Measurements from ENCODE around the gene CAMK2A.
"Not testable (repeated sequence)": the region's sequence is repeated elsewhere in the genome, so short reads cannot be mapped to it uniquely, and the experiment has no call there.

Gene CAMK2A

DNA sequence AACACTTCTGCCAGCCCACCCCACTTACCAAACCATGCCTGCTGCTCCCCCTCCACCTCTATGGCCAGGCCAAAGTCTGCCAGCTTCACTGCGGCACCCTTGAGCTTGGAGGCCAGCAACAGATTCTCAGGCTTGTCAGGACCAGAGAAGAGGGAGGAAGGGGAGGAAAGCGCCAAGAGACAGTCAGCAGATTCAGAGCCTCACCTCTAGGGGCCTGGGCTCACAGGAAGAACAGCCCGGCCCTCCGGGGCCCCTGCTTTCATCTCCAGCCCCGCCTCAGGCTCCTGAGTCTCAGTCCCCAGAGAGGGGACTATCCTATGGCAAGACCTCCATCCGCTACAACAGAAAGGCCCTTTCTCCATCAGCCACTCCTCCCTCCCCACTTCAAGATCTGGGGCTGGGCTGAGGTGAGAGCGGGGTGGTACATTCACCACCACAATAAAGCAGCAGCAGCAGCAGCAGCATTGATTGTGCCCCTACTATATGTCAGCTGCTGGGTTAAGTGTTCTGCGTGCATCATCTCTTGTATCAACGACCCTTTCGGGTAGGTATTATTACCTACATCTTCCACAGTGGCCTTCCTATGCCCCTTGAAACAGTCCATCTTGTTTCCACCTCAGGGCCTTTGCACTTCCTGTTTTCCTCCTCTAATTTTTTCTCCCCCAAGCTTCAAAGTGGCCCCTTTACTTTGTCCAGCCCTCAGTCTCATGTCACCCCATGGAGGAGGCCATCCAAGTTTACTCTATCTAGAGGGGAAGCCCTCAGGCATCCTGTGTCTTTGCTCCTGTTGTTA lies 36.0 kb downstream of the CAMK2A start:
- no peak for DNase-seq

GRCh38 chr5:150252489-150252888 lies 37.1 kb downstream of the CAMK2A start:
- DNase-seq: no peak

DNA sequence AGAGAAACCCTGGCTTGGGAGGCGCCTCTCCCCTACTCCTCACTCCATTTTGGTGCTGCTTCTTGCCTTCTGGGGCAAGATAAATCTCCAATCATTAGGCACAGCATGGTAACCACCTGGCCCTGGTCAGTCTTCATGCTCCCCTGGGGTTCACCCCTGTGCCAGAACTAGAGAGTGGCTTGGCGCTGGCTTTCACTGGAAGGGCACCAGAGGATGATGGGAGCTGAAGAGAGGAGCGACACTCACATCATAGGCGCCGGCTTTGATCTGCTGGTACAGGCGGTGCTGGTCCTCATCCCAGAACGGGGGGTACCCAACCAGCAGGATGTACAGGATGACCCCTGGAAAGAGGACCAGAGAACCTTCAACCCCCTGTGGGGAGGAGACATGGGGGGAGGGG lies 38.1 kb downstream of the CAMK2A start:
- no peak for DNase-seq

DNA sequence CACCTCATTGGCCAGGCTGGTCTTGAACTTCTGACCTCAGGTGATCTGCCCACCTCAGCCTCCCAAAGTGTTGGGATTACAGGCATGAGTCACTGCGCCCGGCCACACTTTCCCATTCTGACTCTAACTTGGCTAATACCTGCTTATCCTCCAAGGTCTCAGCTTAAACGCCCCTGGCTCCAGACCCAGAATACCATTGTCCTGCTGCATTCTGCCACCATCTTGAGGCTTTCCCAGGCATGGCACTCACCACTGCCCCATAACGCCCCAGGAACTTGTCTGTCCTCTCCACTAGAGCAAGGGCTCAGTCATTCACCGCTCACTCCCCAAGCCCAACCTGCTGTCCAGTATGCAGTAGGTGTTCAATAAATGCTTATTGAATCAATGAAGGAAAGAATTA lies 39.8 kb downstream of the CAMK2A start:
- no peak for DNase-seq

DNA sequence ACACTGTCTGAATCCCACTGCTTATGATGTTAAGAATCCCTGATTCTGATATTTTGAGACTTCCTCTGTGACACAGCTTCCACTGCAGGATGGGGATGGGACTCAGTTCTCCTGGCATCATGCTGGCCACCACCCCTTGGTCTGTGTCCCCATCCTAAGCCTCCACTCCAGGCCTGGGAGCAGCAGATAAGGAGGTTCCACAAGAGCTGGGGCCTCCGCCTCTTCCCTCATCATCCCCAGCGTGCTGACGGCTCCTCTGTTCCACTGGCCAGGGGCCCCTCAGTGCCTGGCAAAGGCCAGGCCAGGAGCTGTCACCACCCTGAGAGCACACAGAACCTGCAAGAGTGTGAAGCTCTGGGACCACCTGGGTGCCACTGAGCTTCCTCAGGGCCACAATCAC lies 40.6 kb downstream of the CAMK2A start:
- no peak for DNase-seq

- not testable (repeated sequence) for DNase-seq
Measured at GRCh38 chr5:150248493-150248892, 41.1 kb downstream of the CAMK2A start.

GRCh38 chr5:150247726-150248125 lies 41.8 kb downstream of the CAMK2A start:
- no peak for DNase-seq

DNA sequence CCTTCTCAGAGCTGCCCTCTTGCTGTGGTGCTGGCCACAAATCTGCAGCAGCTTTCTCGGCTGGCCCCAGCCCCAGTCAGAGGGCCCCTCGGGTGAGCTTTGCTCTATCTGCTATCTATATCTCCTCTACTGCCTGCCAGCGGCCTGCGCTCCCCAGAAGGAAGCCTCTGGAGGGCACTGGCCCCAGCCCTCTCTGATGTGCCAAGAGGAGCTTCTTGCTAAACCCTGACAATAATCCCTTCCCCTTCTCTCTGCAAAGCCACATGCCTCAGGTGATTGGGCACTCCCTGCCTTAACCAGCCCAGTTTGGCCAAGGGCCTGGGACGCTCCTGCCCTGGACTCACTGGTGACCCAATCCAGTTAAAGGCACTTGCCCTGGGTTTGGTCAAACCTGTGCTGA lies 42.7 kb downstream of the CAMK2A start:
- DNase-seq: no peak

DNA sequence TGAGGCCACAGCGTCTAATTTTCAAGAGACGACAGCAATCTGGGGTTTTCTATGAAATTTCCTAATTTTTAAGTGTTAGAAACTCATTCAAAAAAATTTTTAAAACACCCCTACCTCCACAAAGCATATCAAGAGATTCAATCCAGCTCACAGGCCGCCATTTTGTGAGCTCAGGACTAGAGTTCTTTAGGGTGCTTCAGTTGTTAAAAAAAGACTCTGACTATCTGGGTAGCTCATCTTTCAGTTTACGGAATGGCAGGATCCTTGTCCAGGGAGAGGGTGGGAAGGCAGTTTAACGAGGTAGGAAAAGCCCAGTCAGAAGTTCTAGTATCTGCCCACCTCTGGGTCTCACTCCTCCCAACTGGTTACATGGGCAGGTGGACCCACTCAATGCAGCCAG lies 43.1 kb downstream of the CAMK2A start:
- DNase-seq: no peak

DNA sequence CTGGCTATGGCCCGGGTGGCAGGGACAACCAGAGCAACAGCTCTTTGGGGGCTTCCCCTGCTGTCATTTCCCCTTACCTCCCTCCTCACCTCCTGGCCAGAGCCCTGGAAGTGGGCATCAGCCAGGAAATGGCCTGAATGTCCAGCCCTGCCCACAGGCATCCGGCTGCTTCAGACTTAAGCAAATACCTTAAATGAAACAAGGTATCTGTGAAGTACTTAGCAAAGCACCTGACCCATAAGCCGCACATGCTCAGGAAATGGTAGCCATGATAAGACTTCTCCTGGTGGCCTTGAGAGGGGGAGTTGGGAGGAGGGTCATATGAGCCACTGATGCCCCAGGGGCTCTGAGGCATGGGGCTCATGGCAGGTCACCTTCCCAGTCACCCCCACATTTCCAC lies 43.8 kb downstream of the CAMK2A start:
- no peak for DNase-seq

- no peak for DNase-seq
Measured at GRCh38 chr5:150245111-150245789, 44.3 kb downstream of the CAMK2A start.

DNA sequence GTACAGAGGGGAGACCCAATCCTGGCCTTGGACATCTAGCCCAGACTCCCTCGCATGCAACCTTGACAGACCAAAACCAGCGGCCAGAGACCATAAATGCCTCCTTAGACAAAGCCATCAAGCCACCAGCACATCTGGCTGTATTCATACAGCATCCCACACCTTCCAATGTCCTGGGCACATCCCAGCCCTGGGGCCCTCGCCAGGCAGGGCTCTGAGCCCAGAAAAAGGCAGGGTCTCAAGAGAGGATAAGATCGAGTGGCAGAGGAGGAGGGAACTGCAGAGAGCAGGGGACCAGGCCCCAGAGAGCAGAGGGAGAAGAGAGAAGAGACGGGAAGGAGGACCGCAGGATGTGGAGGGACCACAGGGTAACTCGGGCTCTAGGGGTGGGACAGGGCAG lies 45.4 kb downstream of the CAMK2A start:
- no peak for DNase-seq

DNA sequence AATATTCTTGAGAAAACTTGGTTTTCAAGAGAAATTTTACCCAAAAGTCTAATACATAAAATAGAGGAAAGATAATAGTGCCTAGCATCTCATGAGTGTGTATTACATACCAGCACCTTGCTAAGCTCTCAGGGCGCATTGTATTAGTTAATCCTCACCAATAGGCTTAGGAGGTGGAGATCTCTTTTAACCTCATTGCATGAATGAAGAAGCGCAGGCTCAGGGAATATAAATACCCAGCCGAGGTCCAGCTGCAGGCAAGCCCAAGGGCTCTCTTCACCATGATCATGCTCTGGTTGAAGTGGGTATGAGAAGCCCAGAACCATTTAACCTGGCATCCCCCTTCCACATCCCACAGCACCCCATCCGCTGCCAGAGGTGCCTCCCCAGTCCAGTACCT lies 46.0 kb downstream of the CAMK2A start:
- DNase-seq: no peak

DNA sequence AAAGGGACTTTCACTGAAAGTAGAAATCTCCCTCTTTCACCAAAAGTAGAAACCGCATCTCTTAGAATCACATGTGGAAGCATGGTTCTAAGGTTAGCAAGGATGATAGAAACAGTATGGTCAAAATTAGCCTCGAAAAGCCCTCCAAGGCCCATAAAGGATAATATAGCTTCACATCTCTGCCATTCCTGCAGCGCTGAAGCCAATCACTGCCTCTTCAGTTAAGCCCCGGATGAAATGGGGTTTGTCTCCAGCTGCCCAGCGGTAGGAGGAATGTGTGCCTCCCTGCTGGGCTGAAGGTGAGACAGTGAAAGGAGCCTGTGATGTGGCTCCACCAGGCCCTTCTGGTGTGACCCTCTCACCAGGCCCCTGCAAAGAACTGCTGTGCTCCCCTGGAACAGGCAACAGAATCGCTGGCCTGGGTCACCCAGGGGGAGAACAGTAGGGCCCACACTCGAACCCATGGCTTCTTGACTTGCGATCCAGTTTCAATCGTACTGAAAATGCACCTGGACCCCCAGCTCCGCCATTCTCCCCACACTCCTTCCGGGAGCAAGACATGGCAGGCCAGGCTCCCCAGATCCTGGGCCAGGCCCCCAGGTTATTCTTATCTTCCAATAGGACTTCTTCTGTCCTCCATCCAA lies 47.2 kb downstream of the CAMK2A start:
- DNase-seq: no peak

DNA sequence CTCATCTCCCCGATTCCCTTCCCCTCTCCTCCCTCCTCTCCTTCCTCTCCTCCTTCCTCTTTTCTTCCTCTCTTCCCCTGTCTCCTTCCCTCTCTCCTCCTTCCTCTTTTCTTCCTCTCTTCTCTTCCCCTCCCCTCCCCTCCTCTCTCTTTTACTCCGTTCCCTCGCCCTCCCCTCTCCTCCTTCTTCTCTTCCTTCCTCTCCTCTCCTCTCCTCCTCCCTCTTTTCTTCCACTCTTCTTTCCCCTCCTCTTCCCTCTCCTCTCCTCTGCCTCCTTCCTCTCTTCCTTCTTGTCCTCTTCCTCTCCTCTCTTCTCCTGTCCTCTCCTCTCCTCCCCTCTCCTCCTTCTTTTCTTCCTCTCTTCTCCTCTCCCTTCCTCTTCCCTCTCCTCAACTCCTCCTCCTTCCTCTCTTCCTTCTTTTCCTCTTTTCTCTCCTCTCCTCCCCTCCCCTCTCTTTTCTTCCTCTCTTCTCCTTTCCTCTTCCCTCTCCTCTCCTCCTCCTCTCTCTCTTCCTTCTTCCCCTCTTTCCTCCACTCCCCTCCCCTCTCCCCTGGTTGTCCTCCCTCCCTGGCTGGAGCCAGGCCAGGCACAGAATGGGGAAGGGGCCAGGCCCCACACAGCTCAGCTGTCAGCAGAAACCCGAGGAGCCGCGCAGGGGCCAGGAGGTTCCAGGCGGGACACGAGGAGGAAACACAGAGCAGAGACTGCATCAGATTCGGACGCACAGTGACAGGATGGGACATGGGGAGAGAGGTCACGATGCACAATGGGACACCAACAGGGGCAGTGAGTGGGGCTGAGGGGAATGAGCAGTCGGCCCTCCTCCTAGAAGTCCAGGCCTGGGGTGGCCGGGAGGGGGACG lies 48.0 kb downstream of the CAMK2A start:
- DNase-seq: no peak

DNA sequence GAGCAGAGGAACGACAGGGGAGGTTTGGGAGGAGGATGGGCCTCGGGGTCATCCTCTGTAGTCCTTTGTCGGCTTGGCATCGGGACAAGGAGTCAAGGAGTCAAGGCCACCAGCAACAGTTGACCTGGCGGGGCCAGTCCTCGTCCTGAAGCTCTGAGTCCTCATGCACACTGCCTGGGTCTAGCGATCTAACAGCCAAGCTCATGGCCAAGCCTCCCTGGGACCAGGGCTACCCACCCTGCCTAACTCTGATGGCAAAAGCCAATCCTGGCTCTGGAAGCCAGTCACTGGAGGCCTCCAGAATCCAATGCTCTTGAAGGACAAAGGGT lies 49.8 kb downstream of the CAMK2A start:
- DNase-seq: no peak

- no peak for DNase-seq
Measured at GRCh38 chr5:150239099-150239793, 50.3 kb downstream of the CAMK2A start.

GRCh38 chr5:150238646-150239045 lies 50.9 kb downstream of the CAMK2A start:
- no peak for DNase-seq

DNA sequence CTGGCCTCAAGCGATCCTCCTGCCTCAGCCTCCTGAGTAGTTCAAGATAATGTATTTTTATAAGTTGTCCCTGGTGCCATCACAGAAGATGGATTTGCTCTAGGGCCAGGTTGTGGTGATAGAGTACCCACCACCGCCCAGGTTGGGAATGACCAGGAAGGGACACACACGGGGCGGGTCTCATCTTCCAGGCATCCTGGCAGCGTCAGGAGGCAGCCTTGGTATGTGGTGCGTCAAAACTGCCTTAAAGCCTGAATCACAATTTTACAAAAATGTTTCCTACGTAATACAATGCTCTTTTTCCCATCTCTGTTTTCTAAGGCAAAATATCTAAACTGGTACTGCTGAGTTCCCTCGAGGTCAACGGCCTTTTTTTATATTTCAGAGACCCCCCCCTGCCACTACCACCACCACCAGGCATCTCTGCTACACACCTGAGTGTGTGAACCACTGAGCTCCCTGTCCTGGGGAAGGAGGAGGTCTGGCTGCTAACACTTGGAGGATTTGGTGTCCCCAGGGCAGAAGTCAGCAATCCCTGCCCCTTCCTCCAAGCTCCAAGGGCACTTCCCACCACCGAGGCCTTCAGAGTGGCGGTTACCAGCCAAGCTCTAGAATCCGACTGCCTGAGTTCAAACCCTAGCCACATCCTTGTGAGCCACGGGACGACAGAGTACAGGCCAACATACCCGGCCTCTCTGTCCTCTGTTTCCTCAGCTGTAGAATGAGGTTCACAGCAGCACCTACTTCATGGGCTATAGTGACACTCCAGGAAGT lies 52.4 kb downstream of the CAMK2A start:
- DNase-seq: no peak

GRCh38 chr5:150236313-150236712 lies 53.3 kb downstream of the CAMK2A start:
- no peak for DNase-seq

- no peak for DNase-seq
Measured at GRCh38 chr5:150235500-150235854, 54.1 kb downstream of the CAMK2A start.
